NOMO-1 treated with DMSO at 0.1 percent for 48 hours (cell line): ENCODE data around the gene DUS4L.
"Not testable (repeated sequence)": the region's sequence is repeated elsewhere in the genome, so short reads cannot be mapped to it uniquely, and the experiment has no call there.

ENCODE experiments used
- DNase-seq: peaks from one replicate; lab custom pipeline; 2025; ENCODE audit not compliant: unreplicated experiment; lab: John Stamatoyannopoulos, UW

The DUS4L gene

GRCh38 chr7:107563775-107564552, at the start of gene DUS4L, which contains the start of gene COG5:
Gene DUS4L, plus strand, starts transcription at chr7:107563971. Its CDS starts 3,100 bp downstream, at chr7:107567071.
Gene COG5, minus strand, starts transcription at chr7:107563920. Its CDS starts 24 bp downstream, at chr7:107563896.
- peak; percentile 30 for DNase-seq

GRCh38 chr7:107526672-107527071, 37.1 kb upstream of the DUS4L start:
- no peak for DNase-seq

- DNase-seq: no peak
These were observed 36.6 kb upstream of the DUS4L start for GRCh38 chr7:107527196-107527595.

GRCh38 chr7:107528461-107528860, 35.3 kb upstream of the DUS4L start:
- DNase-seq: no peak

GRCh38 chr7:107530751-107531150, 33.0 kb upstream of the DUS4L start:
- DNase-seq: no peak

- no peak for DNase-seq
These were observed 29.6 kb upstream of the DUS4L start for GRCh38 chr7:107534139-107534538.

- DNase-seq: not testable (repeated sequence)
These were observed 26.5 kb upstream of the DUS4L start for GRCh38 chr7:107537228-107537627.

- no peak for DNase-seq
These were observed 25.8 kb upstream of the DUS4L start for GRCh38 chr7:107538001-107538400.

GRCh38 chr7:107543338-107543993, 20.3 kb upstream of the DUS4L start:
- no peak for DNase-seq

GRCh38 chr7:107544848-107545591, 18.8 kb upstream of the DUS4L start:
- no peak for DNase-seq

GRCh38 chr7:107551936-107552335, 11.8 kb upstream of the DUS4L start:
- no peak for DNase-seq

GRCh38 chr7:107555893-107556292, 7.9 kb upstream of the DUS4L start:
- DNase-seq: no peak

- DNase-seq: no peak
These were observed 3.9 kb upstream of the DUS4L start for GRCh38 chr7:107559864-107560263.

- DNase-seq: peak; percentile 9
These were observed 2.8 kb upstream of the DUS4L start for GRCh38 chr7:107560898-107561516.

GRCh38 chr7:107563081-107563774, 543 bp upstream of the DUS4L start:
- DNase-seq: no peak

- DNase-seq: no peak
These were observed 955 bp downstream of the DUS4L start for GRCh38 chr7:107564553-107565298.

GRCh38 chr7:107570298-107570697, 6.5 kb downstream of the DUS4L start:
- no peak for DNase-seq

- DNase-seq: no peak
These were observed 9.8 kb downstream of the DUS4L start for GRCh38 chr7:107573537-107573936.

- no peak for DNase-seq
These were observed 15.7 kb downstream of the DUS4L start for GRCh38 chr7:107579554-107579884.
